Hippocampal formation (tissue), 2 donors: ENCODE results near the gene ARL13B.
"Not testable (repeated sequence)": the region's sequence is repeated elsewhere in the genome, so short reads cannot be mapped to it uniquely, and the experiment has no call there.

ENCODE experiments used
- DNase-seq, 2 donors: peaks; one replicate each; lab custom pipeline; 2025; lab: John Stamatoyannopoulos, UW

Gene ARL13B

GRCh38 chr3:94062513-94063404 is 82.8 kb downstream of the ARL13B start, which contains the start of the genes DHFR2 and NSUN3:
Gene DHFR2, minus strand, starts transcription at chr3:94062916. Its CDS starts 1,405 bp downstream, at chr3:94061511.
Gene NSUN3, plus strand, starts transcription at chr3:94063061. Its CDS starts 66 bp downstream, at chr3:94063127.
- DNase-seq = peak; percentile 79 to 81

- DNase-seq = no peak
These were observed 83.7 kb downstream of the ARL13B start for GRCh38 chr3:94063496-94064119.

- no peak for DNase-seq
These were observed 84.4 kb downstream of the ARL13B start for GRCh38 chr3:94064243-94064860.

- no peak for DNase-seq
These were observed 85.2 kb downstream of the ARL13B start for GRCh38 chr3:94065122-94065521.

- DNase-seq = no peak
These were observed 86.0 kb downstream of the ARL13B start for GRCh38 chr3:94065819-94066480.

GRCh38 chr3:94066506-94067500 is 86.8 kb downstream of the ARL13B start:
- no peak for DNase-seq

GRCh38 chr3:94069194-94069813 is 89.3 kb downstream of the ARL13B start:
- peak in 1 of 2 donors; percentile 50 for DNase-seq

- no peak for DNase-seq
These were observed 90.5 kb downstream of the ARL13B start for GRCh38 chr3:94070341-94070911.

GRCh38 chr3:94071713-94072284 is 91.8 kb downstream of the ARL13B start:
- no peak for DNase-seq

GRCh38 chr3:94076055-94076454 is 96.1 kb downstream of the ARL13B start:
- no peak for DNase-seq

GRCh38 chr3:94080552-94080951 is 100.6 kb downstream of the ARL13B start:
- DNase-seq = not testable (repeated sequence)

- DNase-seq = no peak
These were observed 101.9 kb downstream of the ARL13B start for GRCh38 chr3:94081884-94082283.

- no peak for DNase-seq
These were observed 102.5 kb downstream of the ARL13B start for GRCh38 chr3:94082391-94082937.

- DNase-seq = no peak
These were observed 103.3 kb downstream of the ARL13B start for GRCh38 chr3:94083261-94083660.

GRCh38 chr3:94089126-94089525 is 109.2 kb downstream of the ARL13B start:
- no peak for DNase-seq

- no peak for DNase-seq
These were observed 112.1 kb downstream of the ARL13B start for GRCh38 chr3:94092086-94092485.

GRCh38 chr3:94093151-94093550 is 113.2 kb downstream of the ARL13B start:
- no peak for DNase-seq

GRCh38 chr3:94095111-94095510 is 115.2 kb downstream of the ARL13B start:
- no peak for DNase-seq

GRCh38 chr3:94098452-94098851 is 118.5 kb downstream of the ARL13B start:
- DNase-seq = no peak
